ENCODE results near the gene NYAP2. TPM values are rescaled to one million over a fixed set of nuclear protein-coding genes. Genes with fewer than 3 reads are reported as not detected.

NYAP2 gene
- polyA plus RNA-seq, 6 donors from 2014 or later: not detected

GRCh38 chr2:225559072-225559415 lies 159.5 kb downstream of the NYAP2 start:
- peaks cover 5 to 33% (median 31%) of the 10 kb centered on the region in 3 donors for H3K27me3 Mint-ChIP-seq
- H3K27ac Mint-ChIP-seq: no peak overlapping the region
- ATAC-seq (ENCODE audit: low read depth in 2 of 2) (no peak), DNase-seq (no peak)
- no peaks in the 10 kb centered on the region for H3K36me3 Mint-ChIP-seq
- H3K4me3 Mint-ChIP-seq: no peak overlapping the region
- no peaks in the 10 kb centered on the region for H3K4me1 Mint-ChIP-seq
- no peaks in the 10 kb centered on the region for H3K9me3 Mint-ChIP-seq

- H3K4me1 Mint-ChIP-seq: no peaks in the 10 kb centered on the region
- DNase-seq: no peak
- H3K27me3 Mint-ChIP-seq: peaks cover 5 to 10% (median 7%) of the 10 kb centered on the region in 3 donors
- peaks cover 0 to 12% (median 2%) of the 10 kb centered on the region in 7 donors for H3K9me3 Mint-ChIP-seq
- H3K4me3 Mint-ChIP-seq: no peak overlapping the region
- ATAC-seq (ENCODE audit: low read depth in 2 of 2): peak in 1 of 2 donors; percentile 45
- peaks cover 0 to 4% of the 10 kb centered on the region in 2 donors for H3K36me3 Mint-ChIP-seq
- no peak overlapping the region for H3K27ac Mint-ChIP-seq
These were observed 167.3 kb downstream of the NYAP2 start for GRCh38 chr2:225566798-225567197.

- Mint-ChIP-seq H3K4me3 (no peak overlapping the region), H3K27ac (no peak overlapping the region), H3K27me3 (peaks cover 0 to 15% (median 0%) of the 10 kb centered on the region in 3 donors), H3K4me1 (no peaks in the 10 kb centered on the region), H3K36me3 (peaks cover 0 to 8% of the 10 kb centered on the region in 2 donors), H3K9me3 (peaks cover 0 to 17% (median 6%) of the 10 kb centered on the region in 7 donors)
- DNase-seq (no peak), ATAC-seq (ENCODE audit: low read depth in 2 of 2) (no peak)
These were observed 170.5 kb downstream of the NYAP2 start for GRCh38 chr2:225569995-225570394.

GRCh38 chr2:225573603-225574002 lies 174.1 kb downstream of the NYAP2 start:
- no peak overlapping the region for H3K4me3 Mint-ChIP-seq
- no peaks in the 10 kb centered on the region for H3K4me1 Mint-ChIP-seq
- no peak for ATAC-seq (ENCODE audit: low read depth in 2 of 2)
- peaks cover 0 to 18% (median 7%) of the 10 kb centered on the region in 3 donors for H3K27me3 Mint-ChIP-seq
- H3K9me3 Mint-ChIP-seq: peaks cover 0 to 17% (median 5%) of the 10 kb centered on the region in 7 donors
- DNase-seq: no peak
- no peak overlapping the region for H3K27ac Mint-ChIP-seq
- H3K36me3 Mint-ChIP-seq: peaks cover 0 to 8% of the 10 kb centered on the region in 2 donors

- ATAC-seq (ENCODE audit: low read depth in 2 of 2): no peak
- Mint-ChIP-seq H3K4me3 (no peak overlapping the region), H3K9me3 (peaks cover 0 to 17% (median 5%) of the 10 kb centered on the region in 7 donors)
These were observed 175.2 kb downstream of the NYAP2 start for GRCh38 chr2:225574582-225575138.

GRCh38 chr2:225581135-225581534 lies 181.6 kb downstream of the NYAP2 start:
- Mint-ChIP-seq H3K9me3 (peaks cover 0 to 2% (median 0%) of the 10 kb centered on the region in 7 donors), H3K27ac (no peak overlapping the region), H3K4me3 (no peak overlapping the region), H3K27me3 (peaks cover 0 to 13% (median 4%) of the 10 kb centered on the region in 3 donors), H3K4me1 (no peaks in the 10 kb centered on the region), H3K36me3 (no peaks in the 10 kb centered on the region)
- ATAC-seq (ENCODE audit: low read depth in 2 of 2) (no peak), DNase-seq (no peak)

More at GRCh38 chr2:225574582-225575138, 175.2 kb downstream of the NYAP2 start:
- Mint-ChIP-seq H3K4me1 (no peaks in the 10 kb centered on the region), H3K27ac (no peak overlapping the region), H3K36me3 (peaks cover 0 to 8% of the 10 kb centered on the region in 2 donors), H3K27me3 (peaks cover 0 to 14% (median 13%) of the 10 kb centered on the region in 3 donors)
- no peak for DNase-seq

- Mint-ChIP-seq H3K4me3 (no peak overlapping the region), H3K4me1 (no peaks in the 10 kb centered on the region), H3K9me3 (peaks cover 0 to 2% (median 0%) of the 10 kb centered on the region in 7 donors), H3K36me3 (no peaks in the 10 kb centered on the region), H3K27me3 (peaks cover 0 to 13% (median 4%) of the 10 kb centered on the region in 3 donors), H3K27ac (no peak overlapping the region)
- DNase-seq (no peak), ATAC-seq (ENCODE audit: low read depth in 2 of 2) (no peak)
These were observed 182.4 kb downstream of the NYAP2 start for GRCh38 chr2:225581906-225582305.

GRCh38 chr2:225582355-225583116 lies 183.0 kb downstream of the NYAP2 start:
- no peak for DNase-seq
- Mint-ChIP-seq H3K9me3 (peaks cover 0 to 2% (median 0%) of the 10 kb centered on the region in 7 donors), H3K4me1 (no peaks in the 10 kb centered on the region), H3K27ac (no peak overlapping the region), H3K27me3 (peaks cover 0 to 13% (median 4%) of the 10 kb centered on the region in 3 donors), H3K4me3 (no peak overlapping the region), H3K36me3 (no peaks in the 10 kb centered on the region)
- no peak for ATAC-seq (ENCODE audit: low read depth in 2 of 2)

GRCh38 chr2:225584796-225585195 lies 185.3 kb downstream of the NYAP2 start:
- Mint-ChIP-seq H3K4me3 (no peak overlapping the region), H3K27ac (no peak overlapping the region), H3K9me3 (peaks cover 0 to 2% (median 0%) of the 10 kb centered on the region in 7 donors), H3K36me3 (no peaks in the 10 kb centered on the region), H3K4me1 (no peaks in the 10 kb centered on the region), H3K27me3 (peaks cover 0 to 4% (median 0%) of the 10 kb centered on the region in 3 donors)
- no peak for DNase-seq
- no peak for ATAC-seq (ENCODE audit: low read depth in 2 of 2)

- Mint-ChIP-seq H3K36me3 (no peaks in the 10 kb centered on the region), H3K27ac (peak overlapping the region in 1 of 6 donors; percentile 16), H3K9me3 (no peaks in the 10 kb centered on the region), H3K4me1 (no peaks in the 10 kb centered on the region), H3K4me3 (no peak overlapping the region), H3K27me3 (peaks cover 0 to 8% (median 0%) of the 10 kb centered on the region in 3 donors)
- ATAC-seq (ENCODE audit: low read depth in 2 of 2) (no peak), DNase-seq (no peak)
These were observed 191.4 kb downstream of the NYAP2 start for GRCh38 chr2:225590932-225591331.

GRCh38 chr2:225597911-225598310 lies 198.4 kb downstream of the NYAP2 start:
- ATAC-seq (ENCODE audit: low read depth in 2 of 2): no peak
- Mint-ChIP-seq H3K9me3 (peaks cover 0 to 11% (median 2%) of the 10 kb centered on the region in 7 donors), H3K36me3 (no peaks in the 10 kb centered on the region), H3K4me1 (no peaks in the 10 kb centered on the region), H3K4me3 (no peak overlapping the region), H3K27ac (no peak overlapping the region), H3K27me3 (no peaks in the 10 kb centered on the region)
- DNase-seq: no peak

GRCh38 chr2:225598426-225598825 lies 198.9 kb downstream of the NYAP2 start:
- H3K27ac Mint-ChIP-seq: no peak overlapping the region
- H3K4me1 Mint-ChIP-seq: no peaks in the 10 kb centered on the region
- no peak overlapping the region for H3K4me3 Mint-ChIP-seq
- H3K27me3 Mint-ChIP-seq: no peaks in the 10 kb centered on the region
- peaks cover 0 to 11% (median 2%) of the 10 kb centered on the region in 7 donors for H3K9me3 Mint-ChIP-seq
- ATAC-seq (ENCODE audit: low read depth in 2 of 2) (no peak), DNase-seq (no peak)
- H3K36me3 Mint-ChIP-seq: no peaks in the 10 kb centered on the region

GRCh38 chr2:225598897-225599296 lies 199.4 kb downstream of the NYAP2 start:
- no peak for ATAC-seq (ENCODE audit: low read depth in 2 of 2)
- Mint-ChIP-seq H3K4me1 (no peaks in the 10 kb centered on the region), H3K4me3 (peak overlapping the region in 1 of 8 donors; percentile 41)

GRCh38 chr2:225599856-225600255 lies 200.3 kb downstream of the NYAP2 start:
- no peak for ATAC-seq (ENCODE audit: low read depth in 2 of 2)
- Mint-ChIP-seq H3K27ac (no peak overlapping the region), H3K4me3 (no peak overlapping the region), H3K4me1 (no peaks in the 10 kb centered on the region), H3K27me3 (no peaks in the 10 kb centered on the region), H3K36me3 (no peaks in the 10 kb centered on the region), H3K9me3 (peaks cover 0 to 11% (median 2%) of the 10 kb centered on the region in 7 donors)
- DNase-seq: no peak

More at GRCh38 chr2:225598897-225599296, 199.4 kb downstream of the NYAP2 start:
- Mint-ChIP-seq H3K9me3 (peaks cover 0 to 11% (median 2%) of the 10 kb centered on the region in 7 donors), H3K27ac (no peak overlapping the region), H3K27me3 (no peaks in the 10 kb centered on the region), H3K36me3 (no peaks in the 10 kb centered on the region)
- no peak for DNase-seq
